ELF-1 (cell line): ENCODE results near the gene PLIN3.
"Not testable (repeated sequence)": the region's sequence is repeated elsewhere in the genome, so short reads cannot be mapped to it uniquely, and the experiment has no call there.

Source experiments
- DNase-seq: peaks from one replicate; pipeline ENCODE4 v3.0.0-alpha.2; 2016; ENCODE audit warnings: low read depth, low spot score

Gene PLIN3

GRCh38 chr19:4814625-4815425 is 52.6 kb downstream of the PLIN3 start:
- DNase-seq, result no peak

DNA sequence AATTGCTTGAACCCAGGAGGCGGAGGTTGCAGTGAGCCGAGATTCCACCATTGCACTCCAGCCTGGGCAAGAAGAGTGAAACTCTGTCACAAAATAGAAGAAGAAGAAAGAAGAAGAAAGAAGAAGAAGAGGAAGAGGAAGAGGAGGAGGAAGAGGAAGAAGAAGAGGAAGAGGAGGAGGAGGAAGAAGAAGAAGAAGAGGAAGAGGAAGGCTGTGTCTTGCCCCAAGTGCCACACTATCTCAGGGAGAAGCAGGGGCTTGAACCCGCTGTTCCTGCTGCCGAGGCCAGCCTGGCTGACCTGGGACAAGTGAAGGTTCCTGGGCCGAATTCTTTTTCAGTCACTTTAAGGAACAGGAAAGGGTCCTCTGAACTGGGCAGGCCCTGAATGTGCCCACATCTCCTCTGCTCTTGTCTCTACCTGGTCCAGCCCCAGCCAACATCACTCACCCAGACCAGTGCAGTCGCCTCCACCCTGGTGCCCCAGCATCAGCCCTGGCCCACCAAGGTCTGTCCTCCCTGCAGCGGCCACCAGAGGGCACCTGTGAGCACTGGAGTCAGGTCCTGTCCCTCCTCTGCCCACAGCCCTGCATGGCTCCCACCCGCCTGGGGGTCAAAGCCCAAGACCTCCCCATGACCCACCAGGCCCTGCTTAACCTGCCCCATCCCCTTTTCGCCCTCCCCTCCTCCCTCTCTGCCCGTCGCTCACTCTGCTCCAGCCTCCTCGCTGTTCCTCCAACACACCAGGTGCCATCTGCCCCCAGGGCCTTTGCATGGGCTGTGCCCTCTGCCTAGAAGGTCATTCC is 55.9 kb downstream of the PLIN3 start:
- DNase-seq, result peak; percentile 87

- DNase-seq, result no peak
Observed at GRCh38 chr19:4807188-4807587, 60.3 kb downstream of the PLIN3 start.

GRCh38 chr19:4806384-4806783 is 61.1 kb downstream of the PLIN3 start:
- DNase-seq, result no peak

- DNase-seq, result not testable (repeated sequence)
Observed at GRCh38 chr19:4805140-4805539, 62.3 kb downstream of the PLIN3 start.

- peak; percentile 85 for DNase-seq
Observed at GRCh38 chr19:4803736-4804695, 63.5 kb downstream of the PLIN3 start.

DNA sequence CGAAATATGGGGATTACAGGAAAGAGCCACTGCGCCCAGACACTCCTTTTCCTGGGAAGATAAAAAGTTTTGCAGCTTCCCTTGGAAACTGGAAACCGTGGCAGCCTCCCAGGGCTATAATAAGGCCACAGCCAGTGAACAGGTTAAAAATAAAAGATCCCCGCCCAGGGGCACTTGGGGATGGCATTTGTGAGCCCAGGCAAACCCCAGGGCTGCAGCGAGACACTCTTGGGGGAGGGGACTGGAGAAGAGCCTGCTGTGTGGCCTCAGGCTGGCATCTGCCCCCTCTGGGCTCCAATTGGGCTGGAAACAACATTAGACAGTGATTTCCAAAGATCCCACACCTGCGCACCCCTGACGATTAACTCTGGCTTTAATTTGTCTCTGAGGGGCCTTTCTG is 64.8 kb downstream of the PLIN3 start:
- DNase-seq, result no peak

GRCh38 chr19:4801085-4801619 is 66.3 kb downstream of the PLIN3 start:
- no peak for DNase-seq

DNA sequence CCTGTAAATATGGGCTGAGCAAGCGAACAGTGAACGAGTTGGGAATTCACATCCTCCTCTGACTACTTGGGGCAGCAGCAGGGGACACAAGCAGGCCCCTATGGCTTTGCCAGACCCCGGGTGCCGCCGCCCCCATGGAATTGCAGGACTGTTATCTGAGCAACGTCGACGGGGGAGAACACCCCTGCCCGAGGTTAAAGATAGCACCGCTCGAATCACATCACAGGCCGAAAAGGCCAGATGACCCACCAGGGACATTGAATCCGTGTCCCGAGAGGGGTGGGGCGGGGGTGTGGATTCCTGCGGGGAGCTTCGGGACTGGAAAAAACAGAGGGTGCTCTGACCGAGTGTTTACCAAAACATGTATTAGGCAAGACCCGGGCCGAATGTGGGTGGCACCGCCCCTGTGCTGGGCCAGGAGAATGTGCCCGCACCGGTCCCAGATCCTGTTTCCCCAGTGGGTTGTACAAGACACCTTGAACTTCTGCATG is 66.8 kb downstream of the PLIN3 start:
- peak; percentile 23 for DNase-seq

DNA sequence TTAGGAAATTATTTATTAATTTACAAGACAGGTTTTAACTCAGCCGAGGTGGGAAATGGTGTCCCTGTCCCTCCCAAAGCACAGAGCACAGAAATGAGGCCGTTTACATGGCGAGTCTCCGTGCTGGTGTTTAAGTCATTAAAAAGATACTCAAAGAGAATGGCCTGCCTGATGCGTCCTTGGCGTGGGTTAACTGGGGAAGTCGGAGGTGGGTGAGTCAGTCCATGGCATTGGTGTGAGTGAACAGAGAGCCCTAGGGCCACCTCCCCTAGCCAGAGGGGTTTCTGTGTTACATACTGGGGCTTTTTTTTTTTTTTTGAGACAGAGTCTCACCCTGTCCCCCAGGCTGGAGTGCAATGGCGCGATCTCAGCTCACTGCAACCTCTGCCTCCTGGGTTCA is 72.1 kb downstream of the PLIN3 start:
- DNase-seq, result no peak

DNA sequence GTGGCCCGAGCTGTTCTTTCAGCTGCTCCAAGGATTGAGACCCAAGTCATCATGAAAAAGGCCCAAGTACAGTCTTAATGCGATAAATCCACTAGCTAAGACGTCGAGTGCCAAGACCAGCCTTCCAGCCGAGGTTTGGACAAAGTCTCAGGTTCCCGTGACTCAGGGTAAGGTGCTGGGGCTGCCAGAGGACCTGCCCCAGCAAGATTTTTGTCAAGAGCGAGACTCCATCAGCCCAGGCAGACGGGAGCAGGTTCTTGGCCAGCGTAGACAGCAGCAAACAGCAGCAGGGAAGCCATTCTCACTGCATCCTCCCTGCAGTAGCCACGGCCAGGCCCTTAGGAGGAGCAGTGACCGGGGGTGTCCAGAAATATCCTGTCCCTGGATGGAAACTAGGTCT is 72.5 kb downstream of the PLIN3 start:
- no peak for DNase-seq

GRCh38 chr19:4793278-4793677 is 74.2 kb downstream of the PLIN3 start:
- DNase-seq, result not testable (repeated sequence)

DNA sequence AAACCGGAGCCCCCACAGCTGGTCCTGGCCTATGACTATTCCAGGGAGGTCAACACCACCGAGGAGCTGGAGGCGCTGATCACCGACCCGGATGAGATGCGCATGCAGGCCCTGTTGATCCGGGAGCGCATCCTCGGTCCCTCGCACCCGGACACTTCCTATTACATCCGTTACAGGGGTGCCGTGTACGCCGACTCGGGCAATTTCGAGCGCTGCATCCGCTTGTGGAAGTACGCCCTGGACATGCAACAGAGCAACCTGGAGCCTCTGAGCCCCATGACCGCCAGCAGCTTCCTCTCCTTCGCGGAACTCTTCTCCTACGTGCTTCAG is 74.6 kb downstream of the PLIN3 start:
- not testable (repeated sequence) for DNase-seq

GRCh38 chr19:4792019-4792865 is 75.2 kb downstream of the PLIN3 start:
- peak; percentile 21 for DNase-seq

GRCh38 chr19:4791183-4792018 is 76.1 kb downstream of the PLIN3 start, which contains the start of gene FEM1A:
FEM1A (plus strand) TSS chr19:4791734; CDS start chr19:4791855, 121 bp downstream.
- peak; percentile 100 for DNase-seq
